SK-N-SH treated with all-trans-retinoic acid at 6 μM for 48 hours (cell line): ENCODE data around the gene FBXL17.

ENCODE experiments used
- ARNTL ChIP-seq: fragments of 450-650 bp; formaldehyde crosslinking; IDR thresholded peaks from 2 replicates; pipeline ENCODE4 v1.5.0; 2020; ENCODE audit warnings: low read depth, mild to moderate bottlenecking, moderate library complexity, borderline replicate concordance
- RARB ChIP-seq: fragments of 250-450 bp; sonication (Bioruptor Pico); IDR thresholded peaks from 2 replicates; pipeline ENCODE4 v1.8.0; 2021; ENCODE audit warnings: mild to moderate bottlenecking, moderate library complexity
- ZFP3 ChIP-seq: fragments of 250-450 bp; sonication (Bioruptor Pico); IDR thresholded peaks from 2 replicates; pipeline ENCODE4 v1.5.0; 2020; ENCODE audit warnings: mild to moderate bottlenecking, moderate library complexity
- ZNF565 ChIP-seq: fragments of 450-650 bp; formaldehyde crosslinking; conservative IDR thresholded peaks from 2 replicates; pipeline ENCODE4 v1.5.0; 2020; ENCODE audit warnings: low read depth, mild to moderate bottlenecking, moderate library complexity
- TF ChIP-seq, protein P1 (sequence below): fragments of 250-450 bp; sonication (Bioruptor Pico); IDR thresholded peaks from 2 replicates; pipeline ENCODE4 v1.5.1; 2020; ENCODE audit warnings: low read depth, mild to moderate bottlenecking, moderate library complexity

DNA sequence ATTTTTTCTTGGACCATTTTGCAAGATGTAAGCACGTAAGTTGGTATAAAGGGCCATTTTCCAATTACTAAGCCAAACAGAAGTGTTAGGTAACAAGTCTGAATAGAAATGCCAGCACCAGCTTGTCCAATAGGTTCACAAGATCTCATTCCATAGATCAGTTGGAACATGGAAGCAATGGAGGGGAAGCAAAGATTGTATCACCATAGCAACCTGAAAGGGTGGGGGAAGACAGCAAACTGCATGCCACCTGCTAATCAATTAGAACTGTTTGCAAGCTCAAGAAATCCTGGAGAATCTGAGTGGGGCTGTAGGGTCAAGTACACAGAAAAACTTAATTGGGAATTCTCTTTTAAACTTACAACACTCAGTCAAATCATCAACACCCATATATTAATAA lies 446.3 kb downstream of the FBXL17 start:
- no peak for TF ChIP-seq ARNTL (CRISPR knock-in tag)
- TF ChIP-seq, protein P1, sequence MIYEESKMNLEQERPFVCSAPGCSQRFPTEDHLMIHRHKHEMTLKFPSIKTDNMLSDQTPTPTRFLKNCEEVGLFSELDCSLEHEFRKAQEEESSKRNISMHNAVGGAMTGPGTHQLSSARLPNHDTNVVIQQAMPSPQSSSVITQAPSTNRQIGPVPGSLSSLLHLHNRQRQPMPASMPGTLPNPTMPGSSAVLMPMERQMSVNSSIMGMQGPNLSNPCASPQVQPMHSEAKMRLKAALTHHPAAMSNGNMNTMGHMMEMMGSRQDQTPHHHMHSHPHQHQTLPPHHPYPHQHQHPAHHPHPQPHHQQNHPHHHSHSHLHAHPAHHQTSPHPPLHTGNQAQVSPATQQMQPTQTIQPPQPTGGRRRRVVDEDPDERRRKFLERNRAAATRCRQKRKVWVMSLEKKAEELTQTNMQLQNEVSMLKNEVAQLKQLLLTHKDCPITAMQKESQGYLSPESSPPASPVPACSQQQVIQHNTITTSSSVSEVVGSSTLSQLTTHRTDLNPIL (CRISPR knock-in tag): no peak
- TF ChIP-seq RARB: no peak
- no peak for TF ChIP-seq ZNF565 (CRISPR knock-in tag)
- no peak for TF ChIP-seq ZFP3 (CRISPR knock-in tag)
